ENCODE measurements around the gene TRAPPC2L.
"Not testable (repeated sequence)": the region's sequence is repeated elsewhere in the genome, so short reads cannot be mapped to it uniquely, and the experiment has no call there.

The TRAPPC2L gene

GRCh38 chr16:88878967-88879787 lies 22.2 kb downstream of the TRAPPC2L start:
- DNase-seq = no peak

GRCh38 chr16:88879788-88880055 lies 22.8 kb downstream of the TRAPPC2L start:
- DNase-seq = no peak

GRCh38 chr16:88880226-88881006 lies 23.5 kb downstream of the TRAPPC2L start:
- no peak for DNase-seq

GRCh38 chr16:88881007-88881615 lies 24.2 kb downstream of the TRAPPC2L start:
- DNase-seq = no peak

GRCh38 chr16:88881675-88882357 lies 24.9 kb downstream of the TRAPPC2L start:
- DNase-seq = no peak

GRCh38 chr16:88882358-88883030 lies 25.6 kb downstream of the TRAPPC2L start:
- DNase-seq = peak; percentile 28

- DNase-seq = no peak
Measured at GRCh38 chr16:88883117-88883895, 26.4 kb downstream of the TRAPPC2L start.

GRCh38 chr16:88883946-88884345 lies 27.0 kb downstream of the TRAPPC2L start:
- DNase-seq = no peak

- no peak for DNase-seq
Measured at GRCh38 chr16:88884569-88885271, 27.8 kb downstream of the TRAPPC2L start.

GRCh38 chr16:88885693-88886280 lies 28.9 kb downstream of the TRAPPC2L start:
- DNase-seq = no peak

- DNase-seq = no peak
Measured at GRCh38 chr16:88886420-88886844, 29.5 kb downstream of the TRAPPC2L start.

GRCh38 chr16:88886845-88887521 lies 30.1 kb downstream of the TRAPPC2L start:
- no peak for DNase-seq

- no peak for DNase-seq
Measured at GRCh38 chr16:88888057-88888456, 31.1 kb downstream of the TRAPPC2L start.

GRCh38 chr16:88888461-88889387 lies 31.8 kb downstream of the TRAPPC2L start:
- no peak for DNase-seq

- DNase-seq = not testable (repeated sequence)
Measured at GRCh38 chr16:88889702-88890352, 32.9 kb downstream of the TRAPPC2L start.

- no peak for DNase-seq
Measured at GRCh38 chr16:88891083-88891482, 34.2 kb downstream of the TRAPPC2L start.

GRCh38 chr16:88892065-88892464 lies 35.1 kb downstream of the TRAPPC2L start:
- no peak for DNase-seq
